Panc1 (cell line): ENCODE results near the gene IFT172.

ENCODE experiments used
- POLR2AphosphoS5 ChIP-seq: IDR thresholded peaks from 2 replicates; pipeline ENCODE4 v1.6.1; 2012; ENCODE audit warnings: mild to moderate bottlenecking, low read depth, low read length, moderate library complexity
- TF ChIP-seq, protein P1 (sequence below): fragments of 450-650 bp; IDR thresholded peaks from 2 replicates; pipeline ENCODE4 v1.5.1; 2017; ENCODE audit warnings: mild to moderate bottlenecking

- TF ChIP-seq, protein P1, sequence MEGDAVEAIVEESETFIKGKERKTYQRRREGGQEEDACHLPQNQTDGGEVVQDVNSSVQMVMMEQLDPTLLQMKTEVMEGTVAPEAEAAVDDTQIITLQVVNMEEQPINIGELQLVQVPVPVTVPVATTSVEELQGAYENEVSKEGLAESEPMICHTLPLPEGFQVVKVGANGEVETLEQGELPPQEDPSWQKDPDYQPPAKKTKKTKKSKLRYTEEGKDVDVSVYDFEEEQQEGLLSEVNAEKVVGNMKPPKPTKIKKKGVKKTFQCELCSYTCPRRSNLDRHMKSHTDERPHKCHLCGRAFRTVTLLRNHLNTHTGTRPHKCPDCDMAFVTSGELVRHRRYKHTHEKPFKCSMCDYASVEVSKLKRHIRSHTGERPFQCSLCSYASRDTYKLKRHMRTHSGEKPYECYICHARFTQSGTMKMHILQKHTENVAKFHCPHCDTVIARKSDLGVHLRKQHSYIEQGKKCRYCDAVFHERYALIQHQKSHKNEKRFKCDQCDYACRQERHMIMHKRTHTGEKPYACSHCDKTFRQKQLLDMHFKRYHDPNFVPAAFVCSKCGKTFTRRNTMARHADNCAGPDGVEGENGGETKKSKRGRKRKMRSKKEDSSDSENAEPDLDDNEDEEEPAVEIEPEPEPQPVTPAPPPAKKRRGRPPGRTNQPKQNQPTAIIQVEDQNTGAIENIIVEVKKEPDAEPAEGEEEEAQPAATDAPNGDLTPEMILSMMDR, result no peak
- no peak for TF ChIP-seq POLR2AphosphoS5
Measured at GRCh38 chr2:27442920-27443282, 46.6 kb downstream of the IFT172 start.
